OCI-LY1 (cell line): ENCODE data around the gene RRH.

Experiments used
- H2AFZ ChIP-seq: fragments of 200-600 bp; sonication (generic), shearing (Covaris generic); 2 replicates; pipeline ENCODE4 v1.6.0; 2014; ENCODE audit warnings: antibody characterized with exemption, mild to moderate bottlenecking, low read length
- H3F3A ChIP-seq: fragments of 200-600 bp; sonication (generic), shearing (Covaris generic); 2 replicates; pipeline ENCODE4 v1.6.0; 2014; ENCODE audit warnings: mild to moderate bottlenecking, antibody characterized with exemption, low read length, moderate library complexity; ENCODE audit not compliant: insufficient read depth
- H3K27ac ChIP-seq: fragments of 200-600 bp; sonication (generic); 2 replicates; pipeline ENCODE4 v1.5.1; 2014; ENCODE audit warnings: low read length, mixed run types, mild to moderate bottlenecking, low read depth; ENCODE audit not compliant: poor library complexity, severe bottlenecking
- H3K27me3 ChIP-seq: fragments of 200-600 bp; sonication (generic); 2 replicates; pipeline ENCODE4 v1.6.0; 2014; ENCODE audit warnings: antibody characterized with exemption, mild to moderate bottlenecking, low read length, moderate library complexity; ENCODE audit not compliant: insufficient read depth
- H3K36me3 ChIP-seq: fragments of 200-600 bp; sonication (generic); 2 replicates; pipeline ENCODE4 v1.6.1; 2014; ENCODE audit warnings: mild to moderate bottlenecking, antibody characterized with exemption, low read length, moderate library complexity, mixed read lengths; ENCODE audit not compliant: insufficient read depth
- H3K4me1 ChIP-seq: fragments of 200-600 bp; sonication (generic); 2 replicates; pipeline ENCODE4 v1.5.1; 2014; ENCODE audit warnings: mild to moderate bottlenecking, low read length, moderate library complexity; ENCODE audit not compliant: insufficient read depth, severe bottlenecking
- H3K4me2 ChIP-seq: fragments of 200-600 bp; sonication (generic), shearing (Covaris generic); 2 replicates; pipeline ENCODE4 v1.6.1; 2014; ENCODE audit warnings: low read length
- H3K4me3 ChIP-seq: fragments of 200-600 bp; sonication (generic); 2 replicates; pipeline ENCODE4 v1.5.1; 2014; ENCODE audit warnings: low read length, low read depth, mild to moderate bottlenecking, mixed read lengths; ENCODE audit not compliant: poor library complexity, severe bottlenecking
- H3K79me2 ChIP-seq: fragments of 200-600 bp; shearing (Covaris generic); 2 replicates; pipeline ENCODE4 v1.6.1; 2016; ENCODE audit warnings: mixed run types, low read length, mixed read lengths; ENCODE audit not compliant: insufficient read depth
- H3K9ac ChIP-seq: fragments of 200-600 bp; sonication (generic), shearing (Covaris generic); 2 replicates; pipeline ENCODE4 v1.6.1; 2014; ENCODE audit warnings: mild to moderate bottlenecking, low read length, mixed read lengths
- H3K9me2 ChIP-seq: fragments of 200-600 bp; sonication (generic), shearing (Covaris generic); 2 replicates; pipeline ENCODE4 v1.6.1; 2014; ENCODE audit warnings: low read depth, mild to moderate bottlenecking, low read length, mixed read lengths
- H3K9me3 ChIP-seq: fragments of 200-600 bp; shearing (Covaris generic); 2 replicates; pipeline ENCODE4 v1.6.1; 2014; ENCODE audit warnings: low read length, mixed read lengths
- H4K20me1 ChIP-seq: fragments of 200-600 bp; sonication (generic), shearing (Covaris generic); 2 replicates; pipeline ENCODE4 v1.6.0; 2016; ENCODE audit warnings: mild to moderate bottlenecking, low read length; ENCODE audit not compliant: insufficient read depth
- CTCF ChIP-seq: fragments of 200-600 bp; sonication (generic), shearing (Covaris generic); IDR thresholded peaks from 2 replicates; pipeline ENCODE4 v1.5.1; 2017; ENCODE audit warnings: mild to moderate bottlenecking, antibody characterized with exemption, low read length, moderate library complexity, mixed read lengths
- EZH2 ChIP-seq: fragments of 200-600 bp; sonication (generic), shearing (Covaris generic); IDR thresholded peaks from 2 replicates; pipeline ENCODE4 v1.8.0; 2017; ENCODE audit warnings: borderline replicate concordance, mixed run types, mild to moderate bottlenecking, antibody characterized with exemption, low read length, moderate library complexity, mixed read lengths

The RRH gene

DNA sequence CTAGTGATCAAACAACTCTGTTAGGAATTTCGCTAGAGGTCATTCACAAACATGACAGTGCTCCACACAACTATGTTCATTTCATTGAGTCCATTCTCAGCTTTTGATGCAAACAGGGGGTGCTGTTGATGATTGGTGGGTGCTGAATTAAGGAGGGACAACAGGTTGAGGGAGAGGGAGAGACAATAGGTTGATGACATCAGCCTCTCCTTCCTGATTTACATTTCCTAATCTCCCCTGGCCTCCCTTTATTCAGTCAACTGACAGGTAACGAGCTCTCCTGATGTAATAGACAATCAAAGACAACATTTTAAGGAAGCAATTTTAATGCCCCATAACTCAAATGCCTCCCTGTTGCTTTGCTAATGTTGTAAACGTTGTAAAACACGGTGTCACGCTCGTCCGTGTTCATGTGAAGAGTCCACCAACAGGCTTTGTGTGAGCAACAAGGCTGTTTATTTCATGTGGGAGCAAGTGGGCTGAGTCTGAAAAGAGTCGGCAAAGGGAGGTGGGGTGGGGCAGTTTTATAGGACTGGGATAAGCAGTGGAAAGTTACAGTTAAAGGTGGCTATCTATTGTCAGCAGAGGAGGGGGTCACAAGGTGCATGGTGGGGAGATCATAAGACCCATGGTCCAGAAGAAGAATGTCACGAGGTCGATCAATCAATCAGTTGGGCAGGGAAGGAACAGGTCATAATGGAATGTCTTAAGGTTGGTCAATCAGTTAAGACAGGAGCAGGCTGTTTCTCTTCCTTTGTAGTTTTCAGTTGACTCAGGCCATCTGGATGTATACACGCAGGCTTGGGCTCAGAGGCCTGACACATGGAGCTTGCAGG is 17.0 kb upstream of the RRH start:
- H3K9ac ChIP-seq, result no peak overlapping the region
- H3K27ac ChIP-seq, result no peak overlapping the region
- H3K27me3 ChIP-seq, result no peaks in the 10 kb centered on the region
- H3K9me2 ChIP-seq, result no peaks in the 10 kb centered on the region
- H4K20me1 ChIP-seq, result no peaks in the 10 kb centered on the region
- H3K36me3 ChIP-seq, result no peaks in the 10 kb centered on the region
- H3F3A ChIP-seq, result no peaks in the 10 kb centered on the region
- no peak overlapping the region for H3K4me3 ChIP-seq
- peaks cover 8% of the 10 kb centered on the region for H3K4me1 ChIP-seq
- no peak for TF ChIP-seq CTCF
- TF ChIP-seq EZH2, result no peak
- H2AFZ ChIP-seq, result no peak overlapping the region
- H3K79me2 ChIP-seq, result peaks cover under 1% of the 10 kb centered on the region; the same call in 1 of the 2 replicates
- H3K9me3 ChIP-seq, result no peaks in the 10 kb centered on the region
- H3K4me2 ChIP-seq, result no peak overlapping the region

DNA sequence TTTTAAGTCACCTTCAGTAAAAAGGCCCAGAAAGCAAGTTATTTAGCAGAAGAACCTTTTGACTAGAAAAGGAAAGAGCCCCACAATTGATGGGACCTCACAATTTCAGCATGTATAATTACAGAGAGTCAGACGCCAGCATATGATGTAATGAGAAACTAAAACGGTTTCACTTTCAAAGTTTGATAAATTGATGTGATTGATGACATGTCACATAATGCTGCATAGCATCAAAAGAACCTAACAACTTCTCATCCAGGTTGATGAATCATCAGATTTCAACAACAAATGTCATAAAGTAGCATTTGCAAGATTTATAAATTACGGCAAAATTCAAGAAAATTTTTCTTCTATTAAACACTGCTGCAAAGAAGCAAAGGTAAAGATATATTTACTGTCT is 16.1 kb upstream of the RRH start:
- Histone ChIP-seq H3F3A (no peaks in the 10 kb centered on the region), H3K9me2 (no peaks in the 10 kb centered on the region), H3K4me1 (peaks cover 14% of the 10 kb centered on the region), H3K9ac (no peak overlapping the region), H3K4me2 (no peak overlapping the region), H3K27ac (no peak overlapping the region), H3K4me3 (no peak overlapping the region), H3K36me3 (no peaks in the 10 kb centered on the region), H3K79me2 (peaks cover 10% of the 10 kb centered on the region; the same call in 1 of the 2 replicates), H2AFZ (no peak overlapping the region), H4K20me1 (no peaks in the 10 kb centered on the region), H3K27me3 (no peaks in the 10 kb centered on the region), H3K9me3 (no peaks in the 10 kb centered on the region)
- TF ChIP-seq EZH2 (no peak), CTCF (no peak)

- H3K4me2 ChIP-seq, result peak within 1 kb of the TSS; percentile 90
- H3K4me1 ChIP-seq, result peaks cover 21% of the 10 kb centered on the region
- no peaks in the 10 kb centered on the region for H3F3A ChIP-seq
- no peaks in the 10 kb centered on the region for H3K9me3 ChIP-seq
- peak within 1 kb of the TSS; percentile 86 for H3K4me3 ChIP-seq
- H4K20me1 ChIP-seq, result no peaks in the 10 kb centered on the region
- H2AFZ ChIP-seq, result peak within 1 kb of the TSS; percentile 97
- H3K9me2 ChIP-seq, result no peaks in the 10 kb centered on the region
- TF ChIP-seq CTCF (no peak), EZH2 (no peak)
- H3K36me3 ChIP-seq, result peaks cover 29% of the 10 kb centered on the region
- H3K9ac ChIP-seq, result peak within 1 kb of the TSS; percentile 89
- peak within 1 kb of the TSS; percentile 47 for H3K27ac ChIP-seq
- H3K27me3 ChIP-seq, result no peaks in the 10 kb centered on the region
- H3K79me2 ChIP-seq, result peaks cover 14% of the 10 kb centered on the region; the same call in 1 of the 2 replicates
Observed at GRCh38 chr4:109815151-109816081, 12.4 kb upstream of the RRH start, which contains the start of gene GAR1. TSS of gene GAR1 (plus strand) at chr4:109815762. CDS start at chr4:109816165, 403 bp downstream.
